KMS-11 (cell line): Measurements from ENCODE around the gene GPC3.

Source experiments
- H2AFZ ChIP-seq: fragments of 200-600 bp; sonication (generic); 2 replicates; pipeline ENCODE4 v1.6.1; 2016; ENCODE audit warnings: antibody characterized with exemption, mixed run types, low read depth
- H3K27ac ChIP-seq: fragments of 200-600 bp; sonication (generic); 2 replicates; pipeline ENCODE4 v1.6.1; 2016; ENCODE audit warnings: mild to moderate bottlenecking, mixed run types
- H3K27me3 ChIP-seq: fragments of 200-600 bp; sonication (generic); 2 replicates; pipeline ENCODE4 v1.6.1; 2017; ENCODE audit warnings: mild to moderate bottlenecking, low read depth, mixed run types, moderate library complexity; ENCODE audit not compliant: insufficient read depth
- H3K36me3 ChIP-seq: fragments of 200-600 bp; sonication (generic); 2 replicates; pipeline ENCODE4 v1.6.1; 2017; ENCODE audit warnings: mild to moderate bottlenecking, mixed run types; ENCODE audit not compliant: insufficient read depth
- H3K4me1 ChIP-seq: fragments of 200-600 bp; sonication (generic); 2 replicates; pipeline ENCODE4 v1.6.1; 2016; ENCODE audit warnings: mild to moderate bottlenecking, low read depth, mixed run types; ENCODE audit not compliant: poor library complexity, severe bottlenecking
- H3K4me2 ChIP-seq: fragments of 200-600 bp; sonication (generic); 2 replicates; pipeline ENCODE4 v1.7.0; 2016; ENCODE audit warnings: mild to moderate bottlenecking, mixed run types
- H3K4me3 ChIP-seq: fragments of 200-600 bp; sonication (generic); IDR thresholded peaks from 2 replicates; pipeline ENCODE4 v1.6.1; 2017; ENCODE audit warnings: low read depth, low read length, mixed read lengths; ENCODE audit not compliant: insufficient read depth
- H3K79me2 ChIP-seq: fragments of 200-600 bp; sonication (generic); 2 replicates; pipeline ENCODE4 v1.6.1; 2016; ENCODE audit warnings: low read depth, mixed run types; ENCODE audit not compliant: insufficient read depth
- H3K9ac ChIP-seq: fragments of 200-600 bp; sonication (generic); 2 replicates; pipeline ENCODE4 v1.6.1; 2016; ENCODE audit warnings: mild to moderate bottlenecking, mixed run types
- H4K20me1 ChIP-seq: fragments of 200-600 bp; sonication (generic); 2 replicates; pipeline ENCODE4 v1.6.1; 2016; ENCODE audit warnings: mild to moderate bottlenecking, mixed run types; ENCODE audit not compliant: insufficient read depth
- CTCF ChIP-seq: fragments of 200-600 bp; sonication (generic); conservative IDR thresholded peaks from 2 replicates; pipeline ENCODE4 v1.6.1; 2017; ENCODE audit warnings: low read depth, mild to moderate bottlenecking, antibody characterized with exemption, low read length, moderate library complexity, mixed read lengths

The GPC3 gene

GRCh38 chrX:133661962-133662839, 323.2 kb downstream of the GPC3 start:
- Histone ChIP-seq H3K36me3 (no peaks in the 10 kb centered on the region), H3K79me2 (no peaks in the 10 kb centered on the region), H3K9ac (no peak overlapping the region), H3K4me2 (no peak overlapping the region), H3K27me3 (no peaks in the 10 kb centered on the region), H3K27ac (no peak overlapping the region), H4K20me1 (no peaks in the 10 kb centered on the region), H3K4me3 (no peak overlapping the region), H2AFZ (no peak overlapping the region), H3K4me1 (no peaks in the 10 kb centered on the region)
- TF ChIP-seq CTCF: no peak

- no peak for TF ChIP-seq CTCF
- Histone ChIP-seq H3K9ac (no peak overlapping the region), H2AFZ (no peak overlapping the region), H3K4me3 (no peak overlapping the region), H4K20me1 (no peaks in the 10 kb centered on the region), H3K79me2 (no peaks in the 10 kb centered on the region), H3K27me3 (no peaks in the 10 kb centered on the region), H3K36me3 (no peaks in the 10 kb centered on the region), H3K4me1 (no peaks in the 10 kb centered on the region), H3K4me2 (no peak overlapping the region), H3K27ac (no peak overlapping the region)
Measured at GRCh38 chrX:133660281-133660680, 325.1 kb downstream of the GPC3 start.

- Histone ChIP-seq H3K4me1 (no peaks in the 10 kb centered on the region), H3K4me3 (no peak overlapping the region), H3K27me3 (no peaks in the 10 kb centered on the region), H3K9ac (no peak overlapping the region), H3K27ac (no peak overlapping the region), H4K20me1 (no peaks in the 10 kb centered on the region), H2AFZ (no peak overlapping the region), H3K79me2 (no peaks in the 10 kb centered on the region), H3K4me2 (no peak overlapping the region), H3K36me3 (no peaks in the 10 kb centered on the region)
- TF ChIP-seq CTCF: no peak
Measured at GRCh38 chrX:133658293-133658911, 327.0 kb downstream of the GPC3 start.

- Histone ChIP-seq H3K27ac (no peak overlapping the region), H3K4me1 (no peaks in the 10 kb centered on the region), H3K27me3 (no peaks in the 10 kb centered on the region), H3K4me3 (no peak overlapping the region), H3K36me3 (no peaks in the 10 kb centered on the region), H2AFZ (no peak overlapping the region), H3K9ac (no peak overlapping the region), H3K4me2 (no peak overlapping the region), H3K79me2 (no peaks in the 10 kb centered on the region), H4K20me1 (no peaks in the 10 kb centered on the region)
- TF ChIP-seq CTCF: no peak
Measured at GRCh38 chrX:133655275-133656265, 329.8 kb downstream of the GPC3 start.
